NCI-H1694 treated with DMSO at 0.1 percent for 48 hours (cell line): ENCODE measurements around the gene GSTA3.
"Not testable (repeated sequence)": the region's sequence is repeated elsewhere in the genome, so short reads cannot be mapped to it uniquely, and the experiment has no call there.

ENCODE experiments used
- DNase-seq: peaks from one replicate; lab custom pipeline; 2025; lab: John Stamatoyannopoulos, UW

Gene GSTA3

DNA sequence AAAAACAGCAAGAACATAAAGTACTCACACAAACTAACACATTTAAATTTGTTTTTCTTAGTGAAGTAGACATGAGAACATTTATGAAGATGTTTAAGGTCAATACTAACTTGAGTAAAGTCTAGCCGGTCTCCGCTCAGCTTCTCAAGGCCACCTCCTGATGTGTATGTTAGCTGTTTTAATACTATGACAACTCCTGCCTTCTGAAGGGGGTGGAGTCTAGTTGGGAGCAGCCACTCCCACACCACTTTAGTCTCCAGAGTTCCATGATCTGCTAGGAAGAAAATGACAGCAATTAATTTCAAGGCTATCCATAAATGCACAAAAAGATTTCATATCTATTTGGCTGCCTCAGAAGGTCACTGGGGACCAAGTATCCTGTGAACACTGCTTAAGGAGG is at the start of gene GSTA3:
Gene GSTA3 (minus strand): TSS at position 168 of the 400 bp plus-strand sequence. CDS start 3,864 bp downstream, outside the sequence.
- DNase-seq = no peak

DNA sequence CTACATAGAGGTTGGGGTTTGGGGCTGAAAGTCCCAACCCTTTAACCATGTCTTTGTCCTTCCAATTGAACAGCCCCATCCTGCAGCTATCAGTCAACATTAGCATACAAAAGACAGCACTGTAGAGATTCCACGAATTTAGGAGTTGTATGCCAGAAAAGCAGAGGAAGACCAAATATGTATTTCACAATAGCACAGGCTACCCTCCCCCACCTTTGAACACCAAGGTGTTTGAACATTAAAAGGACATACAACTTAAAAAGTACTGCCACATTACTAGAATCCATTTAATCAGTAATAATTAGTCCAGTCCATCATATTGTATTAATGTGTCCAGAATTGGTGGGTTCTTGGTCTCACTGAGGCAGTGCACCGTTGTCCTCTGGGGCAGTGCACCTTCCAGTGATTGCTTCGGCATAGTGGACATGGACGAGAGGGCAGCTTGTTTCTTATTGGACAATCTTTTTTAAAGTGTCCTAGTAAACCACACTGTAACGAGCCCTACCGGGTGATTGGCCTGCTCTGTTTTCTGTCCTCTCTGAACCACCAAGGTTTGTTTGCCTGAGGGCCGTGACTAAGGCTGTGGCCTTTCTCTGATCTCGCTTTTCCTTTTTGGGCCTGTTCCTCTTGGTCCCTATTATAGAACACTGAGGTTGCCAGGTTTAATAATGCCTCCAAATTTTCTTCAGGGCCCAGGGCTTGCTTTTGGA is 49.2 kb upstream of the GSTA3 start:
- no peak for DNase-seq

DNA sequence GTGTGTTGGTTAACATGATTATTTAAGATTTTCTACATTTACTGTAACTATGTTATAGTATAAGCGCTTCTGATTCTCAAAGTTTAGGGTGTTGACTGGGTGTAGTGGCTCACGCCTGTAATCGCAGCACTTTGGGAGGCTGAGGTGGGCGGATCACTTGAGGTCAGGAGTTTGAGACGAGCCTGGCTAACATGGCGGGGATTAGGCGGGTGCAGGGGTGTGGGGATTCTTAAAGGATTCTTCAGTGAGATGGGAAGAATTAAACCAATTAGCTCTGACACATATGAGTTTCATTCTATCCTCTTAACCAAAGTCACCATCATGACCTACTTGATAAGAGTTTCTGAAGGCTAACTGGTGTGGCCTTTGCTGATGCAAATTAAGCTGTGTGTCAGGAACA is 46.4 kb upstream of the GSTA3 start:
- DNase-seq = no peak

DNA sequence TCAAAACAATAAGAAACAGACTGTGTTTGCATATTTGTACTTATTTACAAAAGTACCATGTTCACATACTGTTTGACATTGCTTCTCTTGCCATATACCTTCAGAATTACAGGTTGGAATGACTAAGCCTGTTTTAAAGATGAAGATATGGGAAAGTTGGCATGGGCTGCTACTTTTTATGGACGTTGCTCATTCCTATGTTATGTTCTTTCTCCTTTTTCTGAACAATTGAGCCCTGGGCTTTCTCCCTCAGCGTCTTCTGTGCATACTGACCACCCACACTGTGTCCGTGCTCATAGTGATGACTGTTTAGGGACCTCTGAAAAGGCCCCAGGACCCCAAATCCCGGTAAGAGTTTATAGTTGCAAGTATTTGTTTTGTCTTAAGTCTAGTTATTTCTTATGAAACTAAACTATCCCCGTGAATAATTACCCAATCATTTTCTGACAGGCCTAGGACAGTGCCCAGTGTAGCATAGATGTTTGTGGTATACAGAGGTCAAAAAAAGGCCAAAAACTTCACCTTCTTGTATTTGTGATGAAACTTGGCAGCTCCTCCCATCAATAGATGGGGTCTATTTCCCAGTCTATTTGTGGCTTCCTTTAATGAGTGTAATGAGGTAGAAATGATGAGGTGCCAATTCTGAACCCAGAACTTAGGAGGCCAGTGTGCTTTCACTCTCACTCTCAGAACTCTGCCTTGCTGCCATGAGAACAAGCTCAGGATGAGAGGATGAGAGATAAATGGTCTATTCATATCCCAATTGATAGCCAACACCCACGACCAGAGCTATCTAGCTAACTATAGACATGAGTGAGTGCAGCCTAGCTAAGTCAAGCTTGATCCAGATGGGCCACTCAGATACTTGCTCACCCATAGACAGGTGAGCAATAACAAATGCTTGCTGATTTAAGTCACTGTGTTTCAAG is 44.7 kb upstream of the GSTA3 start:
- no peak for DNase-seq

DNA sequence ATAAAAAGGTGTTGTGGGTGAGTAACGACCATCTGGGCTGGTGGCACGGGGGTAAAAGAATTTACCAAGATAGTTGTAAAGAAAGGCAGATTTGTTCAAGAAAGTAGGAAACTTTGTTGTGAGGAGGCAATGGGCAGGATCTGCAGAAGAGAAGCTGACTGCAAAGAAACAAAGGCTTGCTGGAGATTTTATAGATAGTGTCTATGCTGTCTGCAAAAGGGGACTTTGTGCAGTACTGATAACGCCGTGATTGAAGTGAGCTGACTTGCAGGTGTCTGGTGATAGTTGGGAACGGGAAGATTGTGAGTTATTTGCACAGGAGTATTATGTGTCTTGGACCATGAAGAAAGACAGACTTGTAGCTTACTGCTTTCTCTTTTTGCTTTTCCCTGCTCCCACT is 36.8 kb upstream of the GSTA3 start:
- DNase-seq = no peak

DNA sequence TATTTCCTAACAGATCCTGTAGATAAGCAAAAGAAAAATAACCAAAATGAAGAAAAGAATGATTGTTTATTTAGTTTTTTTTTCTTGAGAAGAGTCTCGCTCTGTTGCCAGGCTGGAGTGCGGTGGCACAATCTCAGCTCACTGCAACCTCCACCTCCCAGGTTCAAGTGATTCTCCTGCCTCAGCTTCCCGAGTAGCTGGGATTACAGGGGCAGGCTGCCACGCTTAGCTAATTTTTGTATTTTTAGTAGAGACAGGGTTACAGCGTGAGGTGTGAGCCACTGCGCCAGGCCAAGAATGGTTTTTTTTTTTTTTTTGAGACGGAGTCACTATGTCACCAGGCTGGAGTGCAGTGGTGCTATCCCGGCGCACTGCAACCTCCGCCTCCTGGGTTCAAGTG is 33.3 kb upstream of the GSTA3 start:
- not testable (repeated sequence) for DNase-seq

DNA sequence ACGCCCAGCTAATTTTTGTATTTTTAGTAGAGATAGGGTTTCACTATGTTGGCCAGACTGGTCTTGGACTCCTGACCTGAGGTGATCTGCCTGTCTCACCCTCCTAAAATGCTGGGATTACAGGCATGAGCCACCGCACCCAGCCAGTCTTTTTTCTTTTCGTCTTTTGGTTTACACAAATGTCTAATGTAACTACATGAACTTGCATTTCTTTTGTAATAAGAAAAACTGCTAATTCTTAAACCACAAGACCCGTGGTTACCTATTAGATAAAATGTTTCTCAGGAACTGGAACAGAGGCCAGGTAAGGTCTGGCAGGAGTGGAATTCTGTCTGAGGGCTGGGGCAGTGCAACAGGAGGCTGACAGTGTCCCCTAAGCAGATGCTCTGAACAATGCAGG is 32.7 kb upstream of the GSTA3 start:
- DNase-seq = no peak

DNA sequence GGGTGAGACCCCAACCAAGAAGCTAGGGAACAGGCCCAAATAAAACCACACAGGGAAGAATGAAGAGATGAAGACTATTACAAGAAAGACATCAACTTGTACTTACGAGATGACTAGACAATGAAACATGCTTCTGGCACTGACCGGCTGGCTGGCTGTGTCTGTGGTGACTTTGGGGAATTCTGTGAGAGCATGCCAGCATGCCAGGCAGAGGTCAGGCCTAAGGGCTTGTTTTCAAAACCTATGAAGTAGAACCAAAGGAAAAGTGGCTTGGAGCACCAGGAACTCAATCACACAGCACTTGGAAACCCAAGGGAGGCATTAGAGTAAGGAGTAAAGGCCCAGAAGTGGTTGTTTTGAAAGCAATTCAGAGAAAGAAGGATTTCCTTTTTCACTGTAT is 28.4 kb upstream of the GSTA3 start:
- DNase-seq = no peak

DNA sequence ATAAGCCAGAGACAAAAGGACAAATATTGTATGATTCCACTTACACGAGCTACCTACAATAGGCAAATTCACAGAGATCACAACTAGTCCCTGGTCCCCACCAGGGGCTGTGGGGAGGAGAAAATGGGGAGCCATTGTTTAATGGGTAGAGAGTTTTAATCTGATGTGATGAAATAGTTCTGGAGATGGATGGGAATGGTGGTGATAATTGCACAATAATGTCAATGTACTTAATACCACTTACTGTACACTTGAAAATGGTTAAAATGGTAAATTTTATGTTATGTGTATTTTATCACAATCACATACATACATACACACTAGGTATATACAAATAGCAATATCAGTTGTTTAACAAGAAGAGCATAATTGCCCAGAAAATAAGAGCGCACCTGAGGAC is 24.3 kb upstream of the GSTA3 start:
- no peak for DNase-seq

DNA sequence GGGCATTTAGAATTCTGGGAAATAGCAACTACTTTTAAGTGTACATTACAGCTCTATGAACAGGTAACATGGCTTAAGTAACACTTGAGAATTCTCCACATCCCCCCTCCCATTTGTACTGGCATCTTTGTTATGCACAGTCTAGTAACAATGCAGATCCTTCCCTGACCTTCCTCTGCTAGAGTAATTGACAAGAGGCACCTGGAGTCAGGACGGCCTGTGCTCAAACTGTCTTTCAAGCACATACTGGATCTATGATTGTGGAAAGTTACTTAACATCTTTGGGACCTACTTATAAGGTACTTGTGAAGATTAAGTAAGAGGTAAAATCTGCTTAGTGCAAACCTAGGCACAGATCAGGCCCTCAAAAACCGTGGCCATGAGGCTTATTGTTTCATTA is 21.9 kb upstream of the GSTA3 start:
- DNase-seq = no peak

DNA sequence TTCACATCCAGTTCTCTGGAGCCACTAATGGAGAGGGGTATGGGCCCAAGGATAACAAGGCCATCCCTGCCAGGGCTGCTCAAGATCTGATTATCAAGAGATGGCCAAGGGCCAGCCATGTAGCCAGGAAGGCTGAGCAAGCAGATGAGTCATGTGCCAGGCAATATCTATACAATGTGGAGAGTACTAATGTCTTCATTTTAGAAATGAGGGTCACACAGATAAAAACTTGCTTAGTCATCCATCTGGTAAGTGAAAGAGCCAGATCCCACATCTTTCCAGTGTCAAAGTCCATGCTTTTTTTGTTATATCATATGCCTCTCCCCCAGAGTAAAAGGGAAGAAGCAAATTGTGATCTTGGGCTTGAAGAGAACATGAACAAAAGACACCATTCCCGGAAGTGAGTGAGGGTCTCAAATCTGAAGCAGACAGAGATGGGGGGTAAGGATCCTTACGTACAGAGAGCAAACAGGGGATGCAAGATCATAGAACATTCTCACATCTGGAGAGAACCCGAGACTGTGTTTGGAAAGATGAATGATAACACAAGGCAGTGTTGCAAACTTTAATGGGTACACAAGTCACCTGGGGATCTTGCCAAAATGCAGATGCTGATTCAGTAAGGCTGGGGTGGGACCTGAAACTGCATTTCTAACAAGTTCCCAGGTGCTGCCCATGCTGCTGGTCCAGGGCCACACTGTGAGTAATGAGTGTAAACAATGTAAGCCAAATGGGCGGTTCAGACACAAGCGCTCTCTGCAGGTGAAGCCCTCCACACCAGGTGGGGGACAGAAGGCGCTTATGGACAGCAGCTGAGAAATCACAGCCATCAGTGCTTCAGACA is 20.0 kb upstream of the GSTA3 start:
- DNase-seq = no peak

DNA sequence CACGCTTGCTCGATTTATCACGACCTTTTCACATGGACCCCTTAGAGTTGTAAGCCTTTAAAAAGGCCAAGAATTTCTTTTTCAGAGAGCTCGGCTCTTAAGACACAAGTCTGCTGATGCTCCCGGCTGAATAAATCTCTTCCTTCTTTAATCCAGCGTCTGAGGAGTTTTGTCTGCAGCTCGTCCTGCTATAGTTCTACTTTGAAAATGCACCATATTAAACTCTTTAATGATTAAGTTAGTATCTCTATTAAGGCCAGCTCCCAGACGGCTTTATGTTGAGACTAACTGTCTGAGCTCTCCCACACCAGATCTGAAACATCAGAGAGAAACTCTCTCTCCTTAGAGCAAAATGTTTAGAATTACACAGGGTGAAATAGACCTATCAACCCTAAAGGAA is 18.0 kb upstream of the GSTA3 start:
- DNase-seq = no peak

DNA sequence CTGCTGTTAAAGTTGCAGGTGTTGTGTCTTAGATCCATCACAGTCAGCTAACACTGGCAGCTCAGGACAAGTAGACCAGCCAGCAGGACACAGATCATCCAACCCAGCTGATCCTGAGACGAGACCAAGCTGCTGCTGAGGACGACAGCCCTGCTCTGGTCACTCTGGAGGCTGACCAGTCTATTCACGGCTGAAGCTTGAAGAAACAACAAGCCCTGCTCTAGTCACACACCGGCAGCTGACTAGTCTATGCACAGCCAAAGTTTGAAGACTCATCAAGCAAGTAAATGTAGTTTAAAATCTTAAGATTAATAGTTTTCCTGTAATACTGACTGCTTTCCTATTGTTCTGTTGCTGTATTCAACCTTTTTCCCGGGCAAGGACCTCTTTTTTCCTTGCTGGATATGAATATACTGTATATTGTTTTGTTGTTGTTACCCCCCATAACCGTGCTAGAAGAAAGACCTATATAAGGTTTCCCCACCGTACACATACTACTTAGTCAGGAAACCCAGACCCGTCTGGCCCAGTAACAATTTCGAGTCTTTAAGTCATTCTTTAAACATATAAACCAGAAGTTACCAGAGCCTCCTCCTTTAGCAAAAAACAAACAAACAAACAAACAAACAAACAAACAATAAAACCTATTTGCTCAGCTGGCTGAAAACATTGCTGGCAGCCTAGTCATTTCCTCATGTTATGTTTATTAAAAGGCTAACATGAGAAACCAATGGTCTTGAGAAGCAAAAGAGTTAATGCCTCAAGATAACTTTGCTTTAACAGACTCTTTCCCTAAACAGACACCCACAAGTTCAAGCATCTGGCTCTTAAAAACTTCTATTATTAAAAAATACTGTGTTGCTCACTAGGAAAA is 16.7 kb upstream of the GSTA3 start:
- no peak for DNase-seq

DNA sequence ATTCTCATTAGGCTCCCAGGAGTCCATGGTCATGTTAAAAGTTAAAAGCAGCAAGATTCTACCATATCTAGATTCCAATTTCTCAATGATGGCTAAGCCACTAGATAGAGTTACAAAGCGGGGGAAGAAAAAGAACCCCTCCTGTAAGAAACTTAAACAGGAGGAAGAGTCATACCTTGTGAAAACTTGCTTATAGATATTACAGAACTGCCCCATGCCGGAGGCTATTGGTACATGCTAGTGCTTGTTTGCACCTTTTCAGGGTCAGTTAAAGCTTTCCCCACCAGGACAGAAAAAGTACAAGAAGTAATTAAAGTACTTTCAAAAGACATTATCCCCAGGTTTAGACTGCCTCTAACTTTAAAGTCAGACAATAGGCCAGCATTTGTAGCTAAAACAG is 15.5 kb upstream of the GSTA3 start:
- DNase-seq = no peak

DNA sequence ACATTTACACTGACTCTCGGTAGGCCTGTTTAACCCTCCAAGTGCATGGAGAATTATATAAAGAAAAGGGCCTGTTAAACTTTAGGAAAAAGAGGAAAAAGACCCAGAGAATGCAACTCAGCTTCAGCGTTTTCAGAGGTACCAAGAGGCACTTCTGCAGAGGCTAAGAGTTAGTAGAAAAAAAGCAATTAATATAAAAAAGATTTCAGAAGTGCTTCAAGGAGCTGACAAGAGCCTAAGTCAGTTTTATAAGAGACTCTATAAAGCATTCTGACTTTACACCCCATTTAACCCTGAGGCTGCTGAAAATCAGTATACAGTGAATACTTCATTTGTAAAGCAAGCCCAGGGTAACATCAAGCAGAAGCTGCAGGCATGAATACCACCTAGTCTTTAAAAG is 14.2 kb upstream of the GSTA3 start:
- DNase-seq = not testable (repeated sequence)

DNA sequence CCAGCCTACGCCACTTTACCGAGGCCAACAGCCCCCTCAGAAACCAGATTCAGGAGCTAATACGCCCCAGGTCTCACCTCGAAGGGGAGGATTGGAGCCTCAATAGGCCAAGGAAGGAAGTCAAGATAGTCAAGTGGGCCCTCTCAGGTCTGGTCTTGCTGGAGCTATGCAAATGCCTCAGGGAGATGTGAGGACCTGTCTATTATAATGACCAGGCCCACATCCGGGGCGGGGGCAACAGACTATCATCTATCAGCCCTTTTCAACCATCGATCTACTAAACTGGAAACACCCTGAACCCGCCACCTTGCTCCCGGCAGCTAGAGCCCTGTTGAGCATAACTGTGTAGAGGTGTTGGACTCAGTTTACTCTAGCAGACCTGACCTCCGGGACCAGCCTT is 12.7 kb upstream of the GSTA3 start:
- no peak for DNase-seq

DNA sequence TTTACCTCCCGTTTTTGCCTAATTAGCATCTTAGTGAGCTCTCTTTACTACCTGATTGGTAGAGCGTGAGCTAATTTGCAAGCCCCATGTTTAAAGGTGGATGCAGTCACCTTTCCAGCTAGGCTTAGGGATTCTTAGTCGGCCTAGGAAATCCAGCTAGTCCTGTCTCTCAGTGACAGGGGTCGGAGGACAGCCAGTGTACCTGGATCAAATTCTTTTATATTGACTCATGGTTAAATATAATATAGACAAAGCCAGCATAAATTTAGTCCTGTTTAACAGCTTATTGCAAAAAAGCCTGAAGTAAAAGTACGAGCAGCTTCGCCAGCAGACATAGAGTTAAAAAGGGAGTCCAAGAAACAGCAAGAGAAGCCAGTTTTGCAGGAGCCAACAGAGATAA is 12.2 kb upstream of the GSTA3 start:
- no peak for DNase-seq

DNA sequence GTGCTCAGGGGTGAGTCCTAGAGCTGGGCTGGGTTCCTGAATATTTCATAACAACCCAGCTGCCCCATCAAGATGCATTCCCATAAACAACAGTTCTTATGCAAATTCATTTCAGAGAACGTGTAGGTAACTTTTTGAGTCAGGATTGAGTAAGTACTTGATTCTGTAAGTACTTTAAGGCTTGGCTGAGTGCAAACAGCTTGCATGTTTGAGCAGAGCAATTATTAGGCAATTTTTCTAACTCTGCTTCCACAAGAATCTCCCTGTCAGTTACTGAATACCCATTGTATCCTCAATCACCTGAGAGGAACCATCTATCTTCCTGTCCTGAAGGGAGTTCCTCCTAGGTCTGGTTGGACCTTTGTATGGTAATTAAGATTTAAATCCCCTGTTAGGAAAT is 10.0 kb upstream of the GSTA3 start:
- not testable (repeated sequence) for DNase-seq

DNA sequence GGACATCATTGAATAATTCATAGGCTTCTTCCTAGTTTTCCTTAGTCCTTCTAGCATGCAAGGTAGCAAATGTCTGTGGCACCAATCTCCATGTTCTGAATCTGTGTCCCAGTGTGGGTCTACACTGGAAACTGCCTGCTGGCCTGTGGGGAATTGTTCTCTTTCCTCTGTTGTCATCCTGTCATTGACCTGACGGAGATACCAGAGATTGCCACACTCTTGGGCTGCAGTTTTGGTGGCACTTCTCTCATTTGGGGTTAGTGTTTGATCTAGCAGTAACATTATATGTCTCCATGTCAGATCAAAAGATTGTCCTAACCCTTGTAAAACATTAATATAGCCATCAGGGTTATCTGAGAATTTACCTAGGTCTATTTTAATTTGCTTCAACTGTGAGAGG is 9.3 kb upstream of the GSTA3 start:
- not testable (repeated sequence) for DNase-seq

DNA sequence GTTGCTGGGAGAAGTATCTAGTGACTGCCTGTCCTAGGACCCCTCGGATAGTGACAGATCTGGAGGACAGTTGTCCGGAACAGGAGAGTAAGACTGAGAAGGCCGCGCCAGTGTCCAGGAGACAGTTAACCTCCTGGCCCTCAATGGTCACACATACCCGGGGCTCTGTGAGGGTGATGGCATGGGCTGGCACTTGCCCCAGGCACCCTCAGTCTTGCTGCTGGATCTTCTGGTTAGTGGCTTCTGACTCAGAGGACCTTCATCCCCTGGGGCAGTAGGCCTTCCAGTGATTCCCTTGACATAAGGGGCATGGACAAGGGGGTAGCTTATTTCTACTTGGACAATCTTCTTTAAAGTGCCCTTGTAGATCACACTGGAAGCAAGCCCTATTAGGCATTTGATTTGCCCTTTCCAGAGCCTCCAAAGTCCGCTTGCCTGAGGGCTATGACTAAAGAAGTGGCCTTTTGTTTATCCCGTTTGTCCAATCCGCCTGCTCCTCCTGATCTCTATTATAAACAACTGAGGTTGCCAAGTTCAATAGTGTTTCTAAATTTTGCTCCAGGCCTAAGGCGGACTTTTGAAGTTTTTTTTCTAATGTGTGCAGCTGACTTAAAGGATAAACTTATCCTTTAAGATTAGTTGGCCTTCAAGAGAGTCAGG is 8.7 kb upstream of the GSTA3 start:
- DNase-seq = not testable (repeated sequence)

DNA sequence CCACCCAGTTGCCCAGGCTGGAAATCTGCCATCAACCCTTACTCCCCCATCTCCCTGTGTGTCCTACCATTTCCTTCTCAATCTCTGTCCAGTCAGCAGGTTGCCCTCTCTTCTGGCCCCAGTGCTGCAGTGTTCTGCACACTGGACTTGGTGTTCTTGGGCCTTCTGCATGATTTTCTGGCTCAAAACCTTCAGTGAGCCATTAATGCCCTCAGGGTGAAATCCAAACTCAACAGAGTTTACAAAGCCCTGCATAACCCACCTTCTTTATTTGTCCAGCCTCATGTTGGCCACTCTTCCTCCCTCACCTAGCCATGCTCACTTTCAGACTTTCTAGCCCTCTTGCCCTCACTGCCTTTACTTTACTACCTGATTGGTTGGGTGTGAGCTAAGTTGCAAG is 5.0 kb upstream of the GSTA3 start:
- no peak for DNase-seq
